Ectodermal cell (in vitro differentiated cells): ENCODE data around the gene WFS1.

ENCODE experiments used
- H3K27ac ChIP-seq: 2 replicates; pipeline ENCODE4 v1.7.0; 2013; ENCODE audit warnings: mild to moderate bottlenecking, low read depth, low read length; ENCODE audit not compliant: insufficient read depth, poor library complexity, severe bottlenecking
- H3K27me3 ChIP-seq: 2 replicates; pipeline ENCODE4 v1.7.0; 2013; ENCODE audit warnings: mild to moderate bottlenecking, low read length; ENCODE audit not compliant: insufficient read depth, control insufficient read depth, poor library complexity, severe bottlenecking
- H3K36me3 ChIP-seq: one replicate; pipeline ENCODE4 v1.7.0; 2013; ENCODE audit warnings: low read length; ENCODE audit not compliant: control insufficient read depth, insufficient read depth
- H3K4me1 ChIP-seq: one replicate; pipeline ENCODE4 v1.7.0; 2013; ENCODE audit warnings: low read length; ENCODE audit not compliant: control insufficient read depth, insufficient read depth
- H3K4me3 ChIP-seq: 2 replicates; pipeline ENCODE4 v1.7.0; 2013; ENCODE audit warnings: low read depth, low read length, control low read depth; ENCODE audit not compliant: insufficient read depth
- H3K9me3 ChIP-seq: 2 replicates; pipeline ENCODE4 v1.7.0; 2013; ENCODE audit warnings: mild to moderate bottlenecking, low read length, moderate library complexity; ENCODE audit not compliant: control insufficient read depth
- WGBS, 2 experiments: methylation state at CpG; one replicate each; pipeline ENCODE4 v1.1.7; 2013; ENCODE audit warnings: missing lambda C conversion rate in 2 of 2; 5-methylcytosine and 5-hydroxymethylcytosine counted together

Gene WFS1

DNA sequence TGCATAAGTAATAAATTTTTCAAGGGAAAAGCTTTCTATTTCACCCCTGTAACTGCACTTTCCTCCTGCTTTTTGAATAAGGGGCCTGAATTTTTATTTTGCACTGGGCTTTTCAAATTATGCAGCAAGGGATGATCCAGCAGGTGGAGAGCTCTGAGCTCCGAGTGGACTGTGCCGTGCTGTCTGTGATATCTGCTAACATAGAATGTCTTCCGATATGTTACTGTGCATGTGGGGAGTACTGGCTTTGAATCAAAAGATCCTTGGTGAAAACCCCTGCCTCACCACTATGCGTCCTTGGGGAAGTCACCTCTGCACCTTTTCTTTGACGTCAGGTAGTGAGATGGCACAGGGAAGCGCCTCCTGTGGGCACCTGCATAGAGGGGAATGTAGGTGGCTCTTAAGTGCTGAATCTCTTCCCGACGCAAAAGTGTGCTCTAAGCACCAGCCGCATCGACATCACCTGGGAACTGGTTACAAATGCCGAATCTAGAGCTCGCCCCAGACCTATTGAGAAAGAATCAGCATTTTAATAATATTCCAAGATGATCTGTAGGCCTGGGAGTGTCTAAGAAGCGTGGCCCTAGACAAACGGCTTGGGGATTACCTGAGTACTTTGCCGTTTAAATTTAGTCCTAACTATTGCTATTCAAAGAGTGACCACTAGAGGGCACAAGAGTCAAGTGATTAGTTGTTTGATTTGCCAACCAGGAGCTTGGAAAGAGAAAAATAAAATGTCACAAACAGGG, 19.2 kb upstream of the WFS1 start:
- H3K36me3 ChIP-seq, result no peaks in the 10 kb centered on the region
- no peak overlapping the region for H3K4me3 ChIP-seq
- H3K27me3 ChIP-seq, result peaks cover 14% of the 10 kb centered on the region
- no peaks in the 10 kb centered on the region for H3K4me1 ChIP-seq
- no peaks in the 10 kb centered on the region for H3K9me3 ChIP-seq
- H3K27ac ChIP-seq, result no peak overlapping the region
- 27 to 30% methylated on average over 15 of the region's 15 CpGs for WGBS, 2 experiments

DNA sequence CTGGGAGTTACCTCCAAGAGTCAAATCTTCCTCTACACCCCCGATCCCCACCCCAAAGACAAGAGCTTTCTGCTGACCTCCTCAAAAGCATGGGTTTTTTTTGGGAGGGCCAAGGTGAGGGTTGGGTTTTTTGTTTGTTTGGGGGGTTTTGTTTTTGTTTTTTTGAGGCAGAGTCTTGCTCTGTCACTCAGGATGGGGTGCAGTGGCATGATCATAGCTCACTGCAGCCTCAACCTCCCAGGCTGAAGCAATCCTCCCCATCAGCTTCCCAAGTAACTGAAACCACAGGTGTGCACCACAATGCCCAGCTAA, 18.7 kb upstream of the WFS1 start:
- peaks cover 14% of the 10 kb centered on the region for H3K27me3 ChIP-seq
- H3K4me1 ChIP-seq, result no peaks in the 10 kb centered on the region
- no peaks in the 10 kb centered on the region for H3K36me3 ChIP-seq
- WGBS, 2 experiments, result 30% methylated on average over 1 of the region's 1 CpG; no CpG with 5 or more reads in 1 of the 2 experiments
- no peak overlapping the region for H3K4me3 ChIP-seq
- no peak overlapping the region for H3K27ac ChIP-seq
- H3K9me3 ChIP-seq, result no peaks in the 10 kb centered on the region

GRCh38 chr4:6251365-6251764, 18.3 kb upstream of the WFS1 start:
- H3K4me3 ChIP-seq, result no peak overlapping the region
- H3K9me3 ChIP-seq, result no peaks in the 10 kb centered on the region
- no peak overlapping the region for H3K27ac ChIP-seq
- no peaks in the 10 kb centered on the region for H3K4me1 ChIP-seq
- no peaks in the 10 kb centered on the region for H3K36me3 ChIP-seq
- 93 to 95% methylated on average over 14 of the region's 14 CpGs for WGBS, 2 experiments
- H3K27me3 ChIP-seq, result peaks cover 14% of the 10 kb centered on the region

GRCh38 chr4:6252051-6252450, 17.6 kb upstream of the WFS1 start:
- WGBS, 2 experiments, result 90 to 92% methylated on average over 8 of the region's 8 CpGs
- no peak overlapping the region for H3K27ac ChIP-seq
- no peaks in the 10 kb centered on the region for H3K36me3 ChIP-seq
- no peak overlapping the region for H3K4me3 ChIP-seq
- no peaks in the 10 kb centered on the region for H3K9me3 ChIP-seq
- H3K27me3 ChIP-seq, result peaks cover 14% of the 10 kb centered on the region
- peaks cover under 1% of the 10 kb centered on the region for H3K4me1 ChIP-seq

GRCh38 chr4:6253111-6253510, 16.5 kb upstream of the WFS1 start:
- no peaks in the 10 kb centered on the region for H3K36me3 ChIP-seq
- no peaks in the 10 kb centered on the region for H3K9me3 ChIP-seq
- H3K4me1 ChIP-seq, result peaks cover 4% of the 10 kb centered on the region
- no peak overlapping the region for H3K27ac ChIP-seq
- H3K4me3 ChIP-seq, result no peak overlapping the region
- WGBS, 2 experiments, result 90 to 95% methylated on average over 6 of the region's 6 CpGs
- H3K27me3 ChIP-seq, result peaks cover 14% of the 10 kb centered on the region

DNA sequence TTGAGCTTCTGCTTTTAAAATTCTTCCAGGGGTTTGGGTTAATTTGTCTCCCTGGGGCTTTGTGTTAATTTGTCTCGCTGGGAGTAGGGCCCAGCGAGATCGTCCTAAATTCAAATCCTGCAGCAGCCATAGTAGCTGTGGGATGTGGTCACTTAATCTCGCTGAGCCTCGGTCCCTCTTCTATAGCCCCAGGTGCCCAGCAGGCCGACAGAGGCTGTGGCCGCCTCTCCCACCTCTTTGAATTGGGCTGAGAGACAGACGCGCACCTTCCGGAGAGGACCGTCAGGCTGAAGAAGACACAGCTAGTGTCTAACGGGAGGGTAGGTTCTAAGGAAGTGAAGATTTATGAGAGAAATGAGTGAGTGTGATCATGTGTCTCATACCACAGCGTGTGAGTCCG, 15.7 kb upstream of the WFS1 start:
- H3K4me3 ChIP-seq, result no peak overlapping the region
- 92 to 93% methylated on average over 14 of the region's 14 CpGs for WGBS, 2 experiments
- peaks cover 4% of the 10 kb centered on the region for H3K4me1 ChIP-seq
- no peak overlapping the region for H3K27ac ChIP-seq
- no peaks in the 10 kb centered on the region for H3K9me3 ChIP-seq
- H3K36me3 ChIP-seq, result no peaks in the 10 kb centered on the region
- peaks cover 14% of the 10 kb centered on the region for H3K27me3 ChIP-seq

- Histone ChIP-seq H3K4me1 (peaks cover 11% of the 10 kb centered on the region), H3K4me3 (no peak overlapping the region), H3K36me3 (no peaks in the 10 kb centered on the region), H3K27me3 (no peaks in the 10 kb centered on the region), H3K27ac (no peak overlapping the region), H3K9me3 (no peaks in the 10 kb centered on the region)
- WGBS, 2 experiments, result 93 to 94% methylated on average over 9 of the region's 9 CpGs
These were observed 13.5 kb upstream of the WFS1 start for GRCh38 chr4:6256141-6256540.

DNA sequence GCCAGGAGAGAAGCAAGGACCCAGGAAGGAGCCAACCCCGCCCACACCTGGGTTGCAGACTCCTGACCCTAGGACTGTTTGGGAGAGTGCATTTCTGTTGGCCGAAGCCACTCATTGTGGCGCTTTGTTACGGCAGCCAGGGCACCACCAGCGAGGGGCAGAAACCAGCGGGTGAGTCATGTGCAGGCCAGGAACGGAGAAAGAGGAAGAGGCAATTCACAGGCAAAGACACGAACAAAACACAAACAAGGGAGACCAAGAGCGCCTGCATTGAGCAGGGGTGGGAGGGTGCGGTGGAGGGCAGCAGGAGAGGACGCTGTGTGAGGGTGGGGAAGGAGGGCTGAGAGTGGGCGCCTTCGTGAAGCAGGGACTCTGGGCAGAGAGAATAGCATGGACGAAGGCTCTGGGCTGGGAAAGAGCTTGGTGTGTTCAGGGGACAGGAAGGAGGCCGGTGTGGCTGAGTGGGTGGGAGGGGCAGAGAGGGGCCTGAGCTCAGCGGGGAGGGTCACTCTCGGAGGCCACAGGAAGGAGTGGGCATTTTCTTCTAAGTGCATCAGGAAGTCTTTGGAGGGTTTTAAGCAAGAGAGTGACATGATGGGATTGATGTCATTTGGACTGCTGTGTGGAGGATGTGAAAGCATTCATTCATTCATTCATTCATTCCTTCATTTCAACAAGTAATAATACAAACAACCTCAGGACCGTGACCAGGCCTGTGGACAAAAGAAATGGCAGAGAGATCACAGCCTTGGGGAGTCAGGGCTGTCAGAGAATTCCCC, 12.2 kb upstream of the WFS1 start:
- 44 to 47% methylated on average over 18 of the region's 18 CpGs for WGBS, 2 experiments
- Histone ChIP-seq H3K36me3 (no peaks in the 10 kb centered on the region), H3K4me3 (no peak overlapping the region), H3K9me3 (no peaks in the 10 kb centered on the region), H3K4me1 (peaks cover 11% of the 10 kb centered on the region), H3K27ac (no peak overlapping the region), H3K27me3 (no peaks in the 10 kb centered on the region)

- no peaks in the 10 kb centered on the region for H3K27me3 ChIP-seq
- H3K27ac ChIP-seq, result no peak overlapping the region
- no peaks in the 10 kb centered on the region for H3K9me3 ChIP-seq
- peaks cover 11% of the 10 kb centered on the region for H3K4me1 ChIP-seq
- H3K36me3 ChIP-seq, result no peaks in the 10 kb centered on the region
- no peak overlapping the region for H3K4me3 ChIP-seq
- WGBS, 2 experiments, result 83 to 90% methylated on average over 4 to 5 of the region's 5 CpGs
These were observed 11.7 kb upstream of the WFS1 start for GRCh38 chr4:6258026-6258360.

- no peaks in the 10 kb centered on the region for H3K36me3 ChIP-seq
- H3K9me3 ChIP-seq, result no peaks in the 10 kb centered on the region
- no peak overlapping the region for H3K27ac ChIP-seq
- H3K4me3 ChIP-seq, result no peak overlapping the region
- WGBS, 2 experiments, result 93 to 94% methylated on average over 4 of the region's 4 CpGs
- peaks cover 11% of the 10 kb centered on the region for H3K4me1 ChIP-seq
- H3K27me3 ChIP-seq, result no peaks in the 10 kb centered on the region
These were observed 10.9 kb upstream of the WFS1 start for GRCh38 chr4:6258741-6259140.
